HG02623 (cell line): Measurements from ENCODE around the gene SYCP3.

Experiments used
- ATAC-seq: cut with Tn5 transposase; IDR thresholded peaks from one replicate; pipeline ENCODE4 v1.9.1; 2021; ENCODE audit warnings: moderate library complexity; ENCODE audit not compliant: unreplicated experiment

SYCP3 gene

DNA sequence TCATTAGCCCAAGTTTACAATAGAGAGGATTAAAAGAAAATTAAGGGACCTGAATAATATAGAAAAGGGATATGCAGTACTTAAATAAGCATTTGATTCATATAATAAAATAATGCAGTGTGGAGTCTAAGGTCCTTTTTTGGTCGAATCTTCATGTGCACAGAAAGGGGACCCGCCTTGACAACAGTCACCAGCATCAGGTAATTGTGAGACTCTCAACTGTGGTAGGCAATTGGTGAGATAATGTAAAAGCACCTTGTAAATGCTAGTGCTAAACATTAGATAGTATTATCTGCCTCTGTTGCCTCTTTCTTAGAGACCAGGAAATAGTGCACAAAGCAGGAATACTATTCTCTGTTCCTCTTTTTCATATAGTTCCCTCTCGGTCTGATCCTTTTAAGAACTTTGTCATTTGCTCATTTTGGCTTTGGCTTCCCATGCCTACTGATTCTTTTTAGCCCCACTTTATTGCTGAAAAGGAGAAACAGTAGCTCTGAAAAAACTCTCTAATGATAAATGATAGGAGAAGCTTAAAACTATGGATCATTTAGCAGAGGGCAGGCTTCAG lies 24.3 kb downstream of the SYCP3 start:
- no peak for ATAC-seq

GRCh38 chr12:101713930-101714329 lies 25.3 kb downstream of the SYCP3 start:
- ATAC-seq: no peak

DNA sequence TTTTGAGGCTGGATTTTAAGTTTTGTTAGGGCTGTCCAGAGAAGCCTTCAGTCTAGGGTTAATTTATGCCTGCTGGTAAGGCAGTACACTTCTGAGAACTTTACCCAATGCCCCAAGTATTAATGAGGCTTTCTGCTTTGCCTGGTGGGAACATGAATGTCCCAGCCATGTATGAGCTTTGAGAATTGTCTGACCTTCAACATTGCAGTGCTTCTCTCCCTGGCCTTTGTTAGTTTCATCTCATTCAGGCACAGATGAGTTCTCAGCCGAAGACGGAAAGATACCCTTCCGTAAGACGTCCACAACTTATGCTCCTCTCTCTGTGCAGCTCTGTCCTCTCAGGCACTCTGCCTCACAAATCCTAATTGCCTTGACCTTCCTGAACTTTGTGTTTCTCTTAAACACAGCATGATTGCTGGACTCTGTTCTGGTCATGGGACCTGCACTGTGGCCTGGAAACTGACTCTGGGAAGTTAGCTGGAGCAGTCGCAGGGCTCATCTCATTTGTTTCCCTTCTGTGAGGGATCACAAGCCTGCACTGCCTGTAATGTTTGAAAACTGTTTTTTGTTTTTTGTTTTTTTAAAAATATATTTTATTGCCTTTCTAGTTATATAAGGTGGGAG lies 26.1 kb downstream of the SYCP3 start:
- no peak for ATAC-seq

DNA sequence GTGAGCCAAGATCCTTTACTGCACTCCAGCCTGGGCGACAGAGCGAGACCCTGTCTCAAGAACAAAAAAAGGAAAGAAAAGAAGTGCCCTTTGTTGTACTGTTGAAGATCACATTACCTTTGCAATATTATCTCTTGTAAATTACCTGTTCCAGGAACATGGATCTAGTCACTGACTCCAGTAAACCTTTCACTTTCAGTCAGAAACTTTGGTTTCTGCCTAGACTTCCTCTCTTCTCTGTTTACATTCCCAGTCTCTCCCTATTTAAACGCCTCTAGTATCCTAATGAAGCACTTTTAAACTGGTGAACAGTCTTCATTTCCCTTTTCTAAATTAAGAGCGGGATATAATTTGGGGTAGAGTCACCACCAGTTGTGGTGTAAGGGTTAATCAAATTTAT lies 29.0 kb downstream of the SYCP3 start:
- ATAC-seq: no peak

GRCh38 chr12:101707131-101707782 lies 32.0 kb downstream of the SYCP3 start:
- ATAC-seq: no peak

DNA sequence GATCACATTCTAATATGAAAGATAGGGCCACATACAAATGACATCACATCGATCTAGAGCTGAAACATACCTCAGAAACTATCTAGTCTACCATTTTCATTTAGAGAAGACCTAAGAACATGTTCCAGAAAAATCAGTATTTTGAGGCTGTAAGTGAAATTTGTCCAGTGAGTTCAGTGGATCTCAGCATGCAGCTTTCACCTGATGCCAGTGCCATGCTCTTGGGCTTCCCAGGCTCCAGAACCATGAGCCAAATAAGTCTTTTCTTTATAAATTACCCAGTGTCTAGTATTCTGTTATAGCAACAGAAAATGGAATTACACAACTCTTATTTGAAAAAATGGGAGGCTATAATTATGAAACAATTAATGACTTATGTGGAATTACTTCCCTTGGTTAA lies 32.9 kb downstream of the SYCP3 start:
- ATAC-seq: no peak

DNA sequence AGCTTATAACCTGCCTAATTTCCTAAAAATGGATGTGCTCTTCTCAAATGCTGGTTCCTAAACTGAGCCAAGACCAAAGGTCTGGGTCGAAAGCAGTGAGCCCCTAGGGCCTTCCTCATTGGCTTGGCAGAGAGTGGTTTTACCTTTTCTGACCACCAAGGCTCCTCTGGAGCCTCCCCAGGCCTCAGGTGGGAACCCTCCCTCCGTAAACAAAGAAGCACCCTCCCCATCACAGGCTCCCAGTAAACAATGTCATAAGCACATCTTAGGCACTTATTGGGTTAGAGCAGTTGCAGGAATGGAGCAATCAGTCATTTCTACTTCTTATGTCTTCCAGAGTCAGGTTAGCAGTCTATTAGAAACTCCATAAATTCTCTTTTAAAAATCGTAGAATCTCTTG lies 35.8 kb downstream of the SYCP3 start:
- ATAC-seq: no peak

GRCh38 chr12:101700299-101700820 lies 38.9 kb downstream of the SYCP3 start:
- ATAC-seq: no peak

DNA sequence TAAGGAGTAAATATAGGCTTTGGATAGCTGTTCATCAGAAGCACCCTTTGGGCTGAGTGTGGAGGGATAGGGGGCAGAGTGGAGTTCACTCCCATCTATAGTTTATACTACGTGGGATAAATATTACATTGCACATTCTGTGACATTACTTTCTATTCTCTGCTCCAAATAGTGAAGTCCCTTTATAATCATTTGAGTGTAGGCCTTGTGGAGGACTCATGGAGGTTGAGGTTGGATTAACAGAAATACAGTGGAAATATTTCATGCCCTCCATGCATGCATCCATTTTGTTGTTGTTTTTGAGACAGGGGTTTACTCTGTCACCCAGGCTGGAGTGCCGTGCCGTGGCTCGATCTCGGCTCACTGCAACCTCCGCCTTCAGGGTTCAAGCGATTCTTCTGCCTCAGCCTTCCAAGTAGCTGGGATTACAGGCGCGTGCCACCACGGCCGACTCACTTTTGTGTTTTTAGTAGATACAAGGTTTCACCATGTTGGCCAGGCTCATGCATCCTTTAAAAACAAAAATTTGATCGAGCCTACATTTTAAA lies 40.4 kb downstream of the SYCP3 start:
- no peak for ATAC-seq

- peak; percentile 29 for ATAC-seq
These were observed 41.1 kb downstream of the SYCP3 start for GRCh38 chr12:101697930-101698799.

GRCh38 chr12:101697197-101697929 lies 41.9 kb downstream of the SYCP3 start, which contains the start of gene CHPT1:
Gene CHPT1 (plus strand): TSS chr12:101697640. CDS start chr12:101697862, 222 bp downstream.
- ATAC-seq: peak; percentile 58

DNA sequence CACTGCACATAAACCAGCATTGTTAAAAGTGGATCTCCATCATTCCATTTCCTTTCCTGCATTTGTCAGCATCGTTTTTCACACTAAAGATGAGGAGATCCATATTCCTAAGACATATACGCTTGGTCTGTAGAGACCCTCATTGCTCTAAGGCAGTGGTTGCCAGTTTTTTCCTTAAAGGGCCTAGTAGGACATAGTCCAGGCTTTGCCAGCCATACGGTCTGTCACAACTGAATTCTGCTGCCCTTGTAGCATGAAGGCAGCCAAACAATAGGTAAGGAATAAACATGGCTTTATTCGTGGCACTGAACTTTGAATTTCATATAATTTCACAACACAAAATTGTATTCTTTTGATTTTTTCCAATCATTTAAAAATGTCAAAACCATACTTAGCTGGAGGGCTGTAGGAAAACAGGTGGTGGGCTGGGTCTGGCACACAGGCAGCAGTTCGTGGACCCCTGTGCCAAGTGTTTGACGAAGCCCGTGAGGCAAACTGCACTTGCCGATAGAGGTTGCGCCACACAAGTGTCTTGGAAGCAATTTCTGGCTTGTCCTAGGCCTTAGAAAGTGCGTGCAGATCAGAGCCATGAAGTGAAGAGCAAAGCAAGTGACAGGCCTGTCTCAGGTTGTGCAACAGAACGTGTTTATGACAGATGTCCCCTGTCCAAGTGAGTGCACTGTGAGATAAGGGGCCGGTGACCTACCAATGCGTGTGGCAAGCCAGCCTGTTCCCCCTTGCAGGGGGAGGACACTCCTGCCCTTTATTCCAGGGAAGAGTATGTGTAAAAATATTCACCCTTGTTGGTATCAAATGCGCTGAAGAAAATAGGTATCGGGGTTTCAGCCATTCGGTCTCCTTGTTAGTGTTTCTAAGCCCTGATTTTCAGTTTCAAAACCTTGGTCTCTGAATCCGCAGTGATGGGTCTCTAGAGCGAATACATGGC lies 42.7 kb downstream of the SYCP3 start:
- peak; percentile 25 for ATAC-seq

GRCh38 chr12:101695706-101696105 lies 43.6 kb downstream of the SYCP3 start:
- no peak for ATAC-seq

- no peak for ATAC-seq
These were observed 44.3 kb downstream of the SYCP3 start for GRCh38 chr12:101694986-101695385.

- ATAC-seq: no peak
These were observed 44.9 kb downstream of the SYCP3 start for GRCh38 chr12:101694297-101694848.

- no peak for ATAC-seq
These were observed 47.7 kb downstream of the SYCP3 start for GRCh38 chr12:101691503-101692096.

GRCh38 chr12:101690544-101691098 lies 48.6 kb downstream of the SYCP3 start:
- ATAC-seq: no peak

- ATAC-seq: no peak
These were observed 53.1 kb downstream of the SYCP3 start for GRCh38 chr12:101686176-101686575.
